Measurements from ENCODE around the gene PPP1R7.

Gene PPP1R7

DNA sequence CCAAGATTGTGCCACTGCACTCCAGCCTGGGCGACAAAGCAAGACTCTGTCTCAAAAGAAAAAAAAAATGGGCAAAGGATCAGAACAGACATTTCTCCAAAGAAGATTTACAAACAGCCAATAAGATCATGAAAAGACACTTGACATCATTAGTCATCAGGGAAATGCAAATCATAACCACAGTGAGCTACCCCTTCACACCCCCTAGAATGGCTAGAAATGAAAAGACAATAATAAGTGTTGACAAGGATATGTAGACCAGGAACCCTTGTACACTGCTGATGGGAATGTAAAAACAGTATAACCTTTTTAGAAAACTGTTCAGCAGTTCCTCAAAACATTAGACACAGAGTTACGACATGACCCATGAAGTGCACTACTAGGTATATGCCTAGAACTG is 29.8 kb upstream of the PPP1R7 start:
- no peak for DNase-seq (ENCODE audit: low read depth in 2 of 2)

DNA sequence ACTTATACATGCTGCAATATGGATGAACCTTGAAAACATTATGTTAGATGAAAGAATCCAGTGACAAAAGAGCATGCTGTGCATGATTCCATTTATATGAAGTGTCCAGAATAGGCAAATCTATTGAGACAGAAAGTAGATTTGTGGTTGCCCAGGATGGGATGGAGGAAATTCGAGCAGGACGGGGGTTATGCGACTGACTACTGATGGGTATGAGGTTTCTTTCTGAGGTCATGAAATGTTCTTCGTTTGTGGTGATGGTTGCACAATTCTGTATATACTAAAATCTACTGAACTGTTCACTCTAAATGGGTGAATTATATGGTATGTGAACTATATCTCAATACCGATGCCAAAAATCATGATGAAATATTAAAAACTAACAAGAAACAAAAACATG is 29.3 kb upstream of the PPP1R7 start:
- DNase-seq (ENCODE audit: low read depth in 2 of 2) = no peak

GRCh38 chr2:241122376-241123002 is 27.8 kb upstream of the PPP1R7 start:
- DNase-seq (ENCODE audit: low read depth in 2 of 2) = no peak

DNA sequence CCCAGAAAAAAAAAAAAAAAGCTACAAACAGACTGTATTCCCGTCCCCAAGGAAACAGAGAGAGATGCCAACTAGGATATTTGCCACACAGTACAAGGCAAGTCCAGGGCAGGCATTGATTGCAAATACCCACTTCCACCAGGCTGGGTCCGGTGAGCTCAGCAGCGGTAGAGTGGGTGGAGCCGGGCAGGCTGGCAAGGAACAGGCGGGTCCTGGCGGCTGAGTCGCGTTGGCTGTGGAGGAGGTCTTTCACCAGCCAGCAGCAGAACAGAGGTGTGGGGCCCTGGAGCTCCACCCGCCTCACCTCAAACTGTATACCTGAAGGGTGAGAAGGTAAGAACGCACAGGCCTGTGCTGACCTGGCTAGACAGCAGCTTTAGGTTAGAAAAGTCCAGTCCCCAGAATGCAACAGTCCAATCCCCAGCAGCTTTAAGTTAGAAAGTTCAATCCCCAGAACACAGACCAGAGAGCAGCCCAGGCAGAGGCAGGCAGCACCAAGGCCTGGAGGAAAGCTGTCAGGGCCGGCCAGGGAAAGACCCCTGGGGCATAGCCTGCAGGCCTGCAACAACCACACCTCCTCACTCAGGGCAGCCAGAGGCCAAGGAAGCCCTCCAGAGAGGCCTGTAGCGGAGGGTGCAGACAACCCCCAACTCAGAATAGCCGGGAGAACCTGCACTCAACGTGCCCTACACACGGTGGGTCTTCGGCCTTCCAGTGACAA is 26.3 kb upstream of the PPP1R7 start:
- no peak for DNase-seq (ENCODE audit: low read depth in 2 of 2)

DNA sequence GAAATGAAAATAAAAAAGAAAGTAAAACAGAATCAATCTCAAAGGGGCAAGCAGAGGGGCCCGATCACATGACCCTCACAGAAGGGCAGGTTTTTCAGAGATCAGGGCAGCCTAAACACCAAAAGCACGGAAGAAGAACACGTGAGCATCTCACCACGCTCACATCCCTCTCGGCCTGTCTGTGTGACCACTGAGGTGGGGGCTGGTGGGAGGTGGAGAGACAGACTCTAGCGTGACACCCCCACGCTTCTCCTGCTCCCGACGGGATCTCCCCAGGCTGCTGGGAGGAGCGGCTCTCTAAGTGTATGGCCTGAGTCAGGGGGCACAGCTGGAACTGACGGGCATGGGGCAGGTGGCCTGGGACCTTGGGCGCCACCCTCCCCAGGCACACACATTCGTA is 24.6 kb upstream of the PPP1R7 start:
- no peak for DNase-seq (ENCODE audit: low read depth in 2 of 2)

DNA sequence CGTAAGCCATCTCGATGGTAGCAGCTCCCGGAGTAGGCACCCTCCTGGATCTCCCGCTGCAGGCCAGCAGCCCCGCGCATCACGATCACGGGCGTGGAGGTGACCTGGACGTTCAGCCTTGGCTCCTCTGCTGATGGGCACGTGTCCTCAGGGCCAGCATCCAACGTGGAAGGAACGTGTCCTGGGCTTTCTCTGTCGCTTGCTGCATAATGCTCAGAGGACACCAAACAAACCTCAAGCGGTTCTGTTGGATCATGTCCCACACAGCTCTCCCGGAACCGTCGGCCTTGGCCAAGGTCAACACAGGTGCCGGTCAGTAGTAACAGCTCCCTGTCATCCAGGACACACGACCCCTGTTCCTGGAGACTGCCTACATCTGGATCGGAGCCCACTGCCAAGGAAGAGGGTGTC is 24.1 kb upstream of the PPP1R7 start:
- DNase-seq (ENCODE audit: low read depth in 2 of 2) = no peak

GRCh38 chr2:241126771-241127202 is 23.5 kb upstream of the PPP1R7 start:
- DNase-seq (ENCODE audit: low read depth in 2 of 2) = no peak

DNA sequence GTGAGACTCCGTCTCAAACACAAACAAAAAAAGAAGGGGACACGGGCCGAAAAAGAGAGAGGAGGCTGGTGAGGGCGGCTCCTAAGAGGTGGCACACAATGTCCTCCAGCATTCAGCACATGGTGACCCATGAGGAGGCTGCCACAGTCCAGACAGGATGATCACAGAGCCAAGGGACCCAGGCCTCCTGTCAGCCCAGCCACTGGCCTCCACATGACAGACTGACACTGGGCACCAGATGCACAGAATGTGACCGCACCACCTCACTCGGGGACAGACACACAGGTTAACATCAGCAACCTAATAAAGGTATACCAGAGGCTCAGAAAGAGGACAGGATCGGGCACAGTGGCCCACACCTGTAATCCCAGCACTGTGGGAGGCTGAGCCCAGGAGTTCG is 22.0 kb upstream of the PPP1R7 start:
- no peak for DNase-seq (ENCODE audit: low read depth in 2 of 2)

DNA sequence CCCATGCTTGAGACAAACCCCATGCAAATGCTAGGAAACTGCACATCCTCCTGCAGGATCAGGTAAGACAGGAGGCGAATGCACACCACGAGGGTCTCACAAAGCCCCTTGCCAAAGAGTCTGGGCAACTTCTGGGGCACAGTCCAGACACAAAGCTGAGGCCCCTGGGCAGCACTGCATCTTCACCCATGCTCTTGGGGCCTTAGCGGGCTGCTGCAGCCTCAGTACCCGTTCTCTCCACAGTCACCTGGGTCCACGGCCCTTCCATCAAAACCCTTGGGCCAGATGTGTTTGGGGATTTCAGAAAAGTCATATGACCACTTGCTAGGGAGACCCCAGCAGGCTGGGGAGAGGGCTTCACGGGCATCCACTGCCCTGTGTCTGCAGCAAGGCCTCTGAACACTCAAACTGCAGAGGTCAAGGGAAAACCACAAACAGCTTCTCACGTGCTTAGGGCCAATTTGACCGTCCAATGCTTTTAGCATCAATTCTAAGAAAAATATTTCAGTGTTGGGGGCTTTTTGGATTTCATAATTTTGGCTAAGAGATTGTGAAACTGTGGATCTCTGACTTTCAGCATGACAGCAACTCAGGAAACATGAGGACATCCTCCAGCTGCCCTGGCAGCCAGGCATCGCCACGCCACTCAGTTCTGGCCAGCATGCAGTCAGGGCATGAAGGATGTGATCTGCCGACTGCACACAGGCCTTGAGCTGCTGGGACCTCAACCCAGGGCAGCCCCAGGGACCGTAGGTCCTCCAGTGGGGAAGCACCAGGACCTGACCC is 21.0 kb upstream of the PPP1R7 start:
- no peak for DNase-seq (ENCODE audit: low read depth in 2 of 2)

GRCh38 chr2:241130316-241130715 is 20.0 kb upstream of the PPP1R7 start:
- no peak for DNase-seq (ENCODE audit: low read depth in 2 of 2)

- DNase-seq (ENCODE audit: low read depth in 2 of 2) = no peak
Observed at GRCh38 chr2:241131531-241131930, 18.7 kb upstream of the PPP1R7 start.

- DNase-seq (ENCODE audit: low read depth in 2 of 2) = no peak
Observed at GRCh38 chr2:241132538-241133435, 17.5 kb upstream of the PPP1R7 start.

DNA sequence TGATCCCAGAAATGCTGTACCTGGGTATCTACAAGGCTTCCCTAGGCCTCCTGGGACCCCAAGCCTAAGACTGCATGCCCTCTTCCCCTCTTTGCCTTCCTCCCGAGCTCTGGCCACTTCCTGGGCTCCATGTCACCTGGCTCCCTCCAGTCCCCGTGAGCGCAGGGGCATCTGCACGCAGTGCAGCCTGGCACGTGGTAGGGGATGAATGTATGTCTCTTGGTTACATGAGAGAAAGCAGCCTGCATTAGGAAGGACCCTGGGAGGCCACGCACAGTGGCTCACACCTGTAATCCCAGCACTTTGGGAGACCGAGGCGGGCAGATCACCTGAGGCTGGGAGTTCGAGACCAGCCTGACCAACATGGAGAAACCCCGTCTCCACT is 16.8 kb upstream of the PPP1R7 start:
- no peak for DNase-seq (ENCODE audit: low read depth in 2 of 2)

DNA sequence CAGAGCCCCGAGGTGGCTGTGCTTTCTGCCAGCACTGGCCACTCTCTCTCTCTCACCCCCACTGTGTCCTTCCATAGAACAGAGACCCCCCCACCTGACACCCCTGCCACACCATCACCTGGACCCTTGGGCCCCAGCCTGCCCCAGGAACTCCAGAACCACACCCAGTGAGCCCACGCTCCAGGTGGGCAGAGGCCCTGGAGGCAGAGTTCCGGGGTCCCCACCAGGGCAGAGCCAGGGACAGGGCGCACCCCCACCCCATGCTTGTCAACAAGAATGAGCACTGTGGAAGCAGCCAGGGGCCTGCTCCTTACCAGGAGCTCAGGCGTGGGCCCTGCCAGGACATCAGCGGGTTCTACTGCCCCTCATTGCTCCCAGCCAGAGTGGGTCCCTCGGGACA is 15.6 kb upstream of the PPP1R7 start:
- no peak for DNase-seq (ENCODE audit: low read depth in 2 of 2)

DNA sequence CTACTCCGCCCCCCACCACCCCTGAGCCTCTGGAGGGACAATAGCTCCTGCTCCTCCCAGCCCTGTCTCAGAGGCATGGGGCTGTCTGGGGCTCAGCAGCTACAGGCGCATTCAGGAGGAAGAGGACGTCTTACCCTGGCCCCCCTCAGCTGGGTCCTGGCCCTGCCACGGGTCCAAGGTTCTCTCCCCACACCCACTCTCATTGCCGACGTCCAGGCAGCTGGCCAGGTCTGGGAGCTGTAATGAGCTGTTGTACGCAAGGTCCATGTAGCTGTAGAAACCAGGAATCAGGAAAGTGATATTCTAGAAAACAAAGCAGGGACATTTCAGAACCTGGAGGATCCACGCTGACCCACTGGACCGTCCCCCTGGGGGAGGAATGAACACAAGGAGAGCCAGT is 14.5 kb upstream of the PPP1R7 start:
- no peak for DNase-seq (ENCODE audit: low read depth in 2 of 2)

DNA sequence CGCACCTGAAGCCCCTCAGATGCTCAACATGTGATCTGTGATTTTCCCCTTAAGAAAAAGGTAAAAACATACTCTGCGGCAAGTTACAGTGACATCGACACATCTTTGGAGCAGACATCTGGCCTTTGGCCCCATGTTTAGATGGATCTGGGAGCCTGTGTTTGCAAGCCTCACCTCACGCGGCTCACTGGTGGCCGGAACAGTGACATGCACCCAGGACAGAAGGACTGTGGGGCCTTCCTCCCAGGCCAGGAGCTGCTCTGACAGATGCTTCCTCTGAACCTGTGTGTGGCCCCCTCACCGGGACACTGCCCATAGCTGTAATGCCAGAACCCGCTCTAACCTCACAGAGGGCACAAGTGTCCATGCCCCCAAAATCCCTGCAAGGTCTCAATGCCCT is 14.1 kb upstream of the PPP1R7 start:
- no peak for DNase-seq (ENCODE audit: low read depth in 2 of 2)

GRCh38 chr2:241136661-241137260 is 13.5 kb upstream of the PPP1R7 start:
- no peak for DNase-seq (ENCODE audit: low read depth in 2 of 2)

DNA sequence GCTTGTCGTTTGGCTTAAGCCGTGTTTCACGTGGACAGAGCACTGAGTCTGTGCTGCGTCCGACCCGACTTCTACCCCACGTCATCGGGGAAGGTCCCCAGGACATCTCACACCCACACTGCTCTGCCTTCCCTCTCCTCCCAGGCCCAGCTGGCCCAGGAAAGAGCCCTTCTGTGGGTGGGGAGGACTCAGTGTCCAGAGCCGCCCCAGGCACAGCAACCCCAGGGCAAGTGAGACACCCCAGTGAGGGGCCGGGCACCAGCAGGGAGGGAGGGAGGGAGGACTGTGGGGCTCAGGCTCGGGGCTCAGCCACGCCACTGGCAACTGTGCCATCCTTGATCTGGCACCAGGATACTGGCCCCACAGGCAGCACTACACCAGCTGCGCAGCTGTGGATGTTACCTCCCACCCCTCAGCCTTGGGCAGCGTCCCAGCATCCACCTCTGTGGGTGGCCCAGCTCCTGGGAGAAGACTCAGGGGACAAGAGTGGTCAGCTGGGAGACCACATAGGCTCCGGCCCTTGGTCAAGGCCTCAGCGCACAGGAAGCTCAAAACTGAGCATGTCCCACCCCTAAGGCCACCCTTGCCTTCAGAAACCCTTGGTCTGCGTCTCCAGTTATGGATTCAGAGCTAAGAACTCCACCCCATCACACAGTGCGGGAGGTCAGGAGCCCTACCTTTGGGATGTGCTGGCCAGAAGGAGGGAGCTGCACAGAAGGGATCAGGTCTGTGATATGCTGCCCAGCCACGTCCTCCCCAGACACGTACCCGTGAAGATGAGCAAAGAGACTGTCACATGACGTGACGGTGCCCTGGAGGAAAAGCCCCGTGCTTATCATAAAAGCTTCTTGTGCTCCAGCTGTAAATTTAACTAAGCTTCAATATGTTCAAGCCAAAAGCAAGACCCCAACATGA is 12.7 kb upstream of the PPP1R7 start:
- DNase-seq (ENCODE audit: low read depth in 2 of 2) = no peak

GRCh38 chr2:241138471-241138870 is 11.8 kb upstream of the PPP1R7 start:
- no peak for DNase-seq (ENCODE audit: low read depth in 2 of 2)
